Loucy (cell line): ENCODE data around the gene PKD1.

Experiments
- EZH2phosphoT487 ChIP-seq: fragments of 200-600 bp; IDR thresholded peaks from 2 replicates; pipeline ENCODE4 v1.6.1; 2018; ENCODE audit warnings: antibody characterized with exemption, mild to moderate bottlenecking, moderate library complexity, borderline replicate concordance
- TF ChIP-seq, protein P1 (sequence below): fragments of 200-600 bp; sonication (generic); conservative IDR thresholded peaks from 2 replicates; pipeline ENCODE4 v1.5.1; 2014; ENCODE audit warnings: mild to moderate bottlenecking, antibody characterized with exemption, low read length

DNA sequence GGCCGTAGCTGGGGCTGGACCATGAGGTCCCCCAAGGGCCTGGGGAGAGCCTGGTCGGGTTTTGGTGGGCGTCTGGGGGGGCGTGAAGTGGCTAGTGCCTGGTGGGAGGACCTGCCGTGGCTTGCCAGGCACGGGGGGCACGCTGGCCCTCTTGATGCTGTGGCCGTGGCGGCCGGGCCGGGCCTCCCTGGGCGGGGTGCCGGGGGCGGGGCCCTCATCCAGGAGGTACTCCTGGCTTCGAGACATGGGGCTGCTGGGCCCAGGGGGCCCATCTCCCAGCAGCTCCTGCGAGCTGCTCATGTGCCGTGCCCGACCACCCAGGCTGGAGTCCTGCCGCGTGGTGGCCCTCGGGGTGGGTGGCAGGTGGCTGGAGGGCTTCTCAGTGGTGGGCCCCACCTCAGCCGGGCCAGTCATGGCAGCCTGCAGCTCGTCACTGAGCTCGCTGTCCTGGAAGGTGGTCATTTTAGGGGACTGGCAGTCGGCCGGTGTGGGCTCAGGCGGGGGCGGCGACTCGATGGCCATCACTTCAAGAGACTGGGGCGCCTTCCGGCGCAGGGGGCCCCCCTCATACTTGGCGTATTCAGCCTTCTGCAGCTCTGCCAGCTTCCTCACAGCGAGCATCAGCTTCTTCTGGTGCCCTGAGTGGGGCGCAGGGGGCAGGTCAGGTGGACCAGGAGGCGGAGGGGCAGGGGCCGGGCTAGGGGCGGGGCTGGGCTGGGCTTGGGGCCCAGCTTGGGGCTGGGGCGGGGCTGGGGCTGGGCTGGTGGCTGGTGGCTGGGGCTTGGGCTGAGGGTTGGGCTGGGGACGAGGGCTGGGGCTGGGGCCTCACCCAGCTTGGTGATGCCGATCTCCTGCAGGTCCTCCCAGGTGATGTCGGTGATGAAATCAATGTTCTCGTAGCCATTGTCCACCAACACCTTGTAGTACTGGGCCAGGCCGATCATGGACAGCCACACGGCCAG is 45.5 kb upstream of the PKD1 start:
- TF ChIP-seq, protein P1, sequence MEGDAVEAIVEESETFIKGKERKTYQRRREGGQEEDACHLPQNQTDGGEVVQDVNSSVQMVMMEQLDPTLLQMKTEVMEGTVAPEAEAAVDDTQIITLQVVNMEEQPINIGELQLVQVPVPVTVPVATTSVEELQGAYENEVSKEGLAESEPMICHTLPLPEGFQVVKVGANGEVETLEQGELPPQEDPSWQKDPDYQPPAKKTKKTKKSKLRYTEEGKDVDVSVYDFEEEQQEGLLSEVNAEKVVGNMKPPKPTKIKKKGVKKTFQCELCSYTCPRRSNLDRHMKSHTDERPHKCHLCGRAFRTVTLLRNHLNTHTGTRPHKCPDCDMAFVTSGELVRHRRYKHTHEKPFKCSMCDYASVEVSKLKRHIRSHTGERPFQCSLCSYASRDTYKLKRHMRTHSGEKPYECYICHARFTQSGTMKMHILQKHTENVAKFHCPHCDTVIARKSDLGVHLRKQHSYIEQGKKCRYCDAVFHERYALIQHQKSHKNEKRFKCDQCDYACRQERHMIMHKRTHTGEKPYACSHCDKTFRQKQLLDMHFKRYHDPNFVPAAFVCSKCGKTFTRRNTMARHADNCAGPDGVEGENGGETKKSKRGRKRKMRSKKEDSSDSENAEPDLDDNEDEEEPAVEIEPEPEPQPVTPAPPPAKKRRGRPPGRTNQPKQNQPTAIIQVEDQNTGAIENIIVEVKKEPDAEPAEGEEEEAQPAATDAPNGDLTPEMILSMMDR: no peak
- no peak for TF ChIP-seq EZH2phosphoT487
